ENCODE measurements around the gene PCGF3. TPM values are rescaled to one million over a fixed set of nuclear protein-coding genes. Genes with fewer than 3 reads are reported as not detected.

PCGF3 gene
- total RNA-seq, 1 donor from 2014 or later = 35.2 TPM

- TF ChIP-seq, protein P1, sequence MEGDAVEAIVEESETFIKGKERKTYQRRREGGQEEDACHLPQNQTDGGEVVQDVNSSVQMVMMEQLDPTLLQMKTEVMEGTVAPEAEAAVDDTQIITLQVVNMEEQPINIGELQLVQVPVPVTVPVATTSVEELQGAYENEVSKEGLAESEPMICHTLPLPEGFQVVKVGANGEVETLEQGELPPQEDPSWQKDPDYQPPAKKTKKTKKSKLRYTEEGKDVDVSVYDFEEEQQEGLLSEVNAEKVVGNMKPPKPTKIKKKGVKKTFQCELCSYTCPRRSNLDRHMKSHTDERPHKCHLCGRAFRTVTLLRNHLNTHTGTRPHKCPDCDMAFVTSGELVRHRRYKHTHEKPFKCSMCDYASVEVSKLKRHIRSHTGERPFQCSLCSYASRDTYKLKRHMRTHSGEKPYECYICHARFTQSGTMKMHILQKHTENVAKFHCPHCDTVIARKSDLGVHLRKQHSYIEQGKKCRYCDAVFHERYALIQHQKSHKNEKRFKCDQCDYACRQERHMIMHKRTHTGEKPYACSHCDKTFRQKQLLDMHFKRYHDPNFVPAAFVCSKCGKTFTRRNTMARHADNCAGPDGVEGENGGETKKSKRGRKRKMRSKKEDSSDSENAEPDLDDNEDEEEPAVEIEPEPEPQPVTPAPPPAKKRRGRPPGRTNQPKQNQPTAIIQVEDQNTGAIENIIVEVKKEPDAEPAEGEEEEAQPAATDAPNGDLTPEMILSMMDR (conservative IDR thresholded peaks at IDR 0.05; ENCODE audit: low read depth, low read length) = no peak
- no peak for DNase-seq (ENCODE audit: low read depth)
- no peak overlapping the region for H3K4me3 ChIP-seq (ENCODE audit: low read depth, low read length)
These were observed 12.1 kb downstream of the PCGF3 start for GRCh38 chr4:717601-718320.

DNA sequence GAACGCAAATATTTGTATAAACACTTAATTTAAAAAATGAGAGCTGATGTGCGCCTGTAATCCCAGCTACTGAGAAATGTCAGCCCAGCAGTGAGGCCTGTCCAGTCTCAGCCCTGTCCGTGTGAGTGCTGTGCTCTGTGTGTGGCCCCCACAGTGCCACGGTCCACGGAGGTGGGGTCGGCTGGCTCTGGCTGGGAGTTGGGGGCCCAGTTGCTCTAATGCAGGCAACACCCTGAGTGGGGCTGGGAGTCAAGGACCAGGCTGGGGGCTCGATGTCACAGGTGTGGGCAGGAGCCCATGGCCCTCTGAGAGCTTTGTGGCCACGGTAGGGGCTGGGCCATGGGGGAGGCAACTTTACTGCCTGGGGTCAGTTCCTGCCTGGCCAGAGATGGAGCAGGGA lies 12.8 kb downstream of the PCGF3 start:
- H3K4me3 ChIP-seq (ENCODE audit: low read depth, low read length) = no peak overlapping the region
- DNase-seq (ENCODE audit: low read depth) = no peak
- TF ChIP-seq, protein P1 (conservative IDR thresholded peaks at IDR 0.05; ENCODE audit: low read depth, low read length) = no peak

DNA sequence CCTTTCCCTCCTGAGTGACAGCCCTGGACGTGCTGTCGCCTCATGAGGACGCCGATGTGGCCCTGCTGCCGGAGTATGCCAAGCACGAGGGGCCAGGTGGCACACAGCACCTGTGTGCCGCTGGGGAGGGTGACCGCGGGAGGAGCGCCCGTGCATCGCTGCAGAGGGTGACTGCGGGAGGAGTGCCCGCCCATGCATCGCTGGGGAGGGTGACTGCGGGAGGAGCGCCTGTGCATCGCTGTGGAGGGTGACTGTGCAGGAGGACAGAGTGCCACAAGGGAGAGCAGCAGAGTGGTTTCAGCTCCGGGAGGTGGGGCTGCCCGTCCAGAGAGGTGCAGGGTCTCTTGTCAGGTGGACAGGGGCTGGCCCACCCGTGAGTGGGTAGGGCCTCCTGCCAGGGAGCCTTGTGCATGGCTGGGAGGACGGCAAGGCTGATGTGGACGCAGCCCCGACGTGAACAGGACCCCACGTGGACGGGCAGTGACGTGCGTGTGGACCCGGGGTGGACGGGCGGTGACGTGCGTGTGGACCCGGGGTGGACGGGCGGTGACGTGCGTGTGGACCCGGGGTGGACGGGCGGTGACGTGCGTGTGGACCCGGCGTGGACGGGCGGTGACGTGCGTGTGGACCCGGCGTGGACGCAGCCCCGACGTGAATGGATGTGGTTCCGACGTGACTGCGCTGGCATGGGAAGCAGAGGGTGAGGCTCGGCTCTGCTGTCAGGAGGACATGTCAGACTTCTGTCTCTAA lies 14.7 kb downstream of the PCGF3 start:
- no peak for DNase-seq (ENCODE audit: low read depth)
- TF ChIP-seq, protein P1 (conservative IDR thresholded peaks at IDR 0.05; ENCODE audit: low read depth, low read length) = no peak
- H3K4me3 ChIP-seq (ENCODE audit: low read depth, low read length) = no peak overlapping the region

DNA sequence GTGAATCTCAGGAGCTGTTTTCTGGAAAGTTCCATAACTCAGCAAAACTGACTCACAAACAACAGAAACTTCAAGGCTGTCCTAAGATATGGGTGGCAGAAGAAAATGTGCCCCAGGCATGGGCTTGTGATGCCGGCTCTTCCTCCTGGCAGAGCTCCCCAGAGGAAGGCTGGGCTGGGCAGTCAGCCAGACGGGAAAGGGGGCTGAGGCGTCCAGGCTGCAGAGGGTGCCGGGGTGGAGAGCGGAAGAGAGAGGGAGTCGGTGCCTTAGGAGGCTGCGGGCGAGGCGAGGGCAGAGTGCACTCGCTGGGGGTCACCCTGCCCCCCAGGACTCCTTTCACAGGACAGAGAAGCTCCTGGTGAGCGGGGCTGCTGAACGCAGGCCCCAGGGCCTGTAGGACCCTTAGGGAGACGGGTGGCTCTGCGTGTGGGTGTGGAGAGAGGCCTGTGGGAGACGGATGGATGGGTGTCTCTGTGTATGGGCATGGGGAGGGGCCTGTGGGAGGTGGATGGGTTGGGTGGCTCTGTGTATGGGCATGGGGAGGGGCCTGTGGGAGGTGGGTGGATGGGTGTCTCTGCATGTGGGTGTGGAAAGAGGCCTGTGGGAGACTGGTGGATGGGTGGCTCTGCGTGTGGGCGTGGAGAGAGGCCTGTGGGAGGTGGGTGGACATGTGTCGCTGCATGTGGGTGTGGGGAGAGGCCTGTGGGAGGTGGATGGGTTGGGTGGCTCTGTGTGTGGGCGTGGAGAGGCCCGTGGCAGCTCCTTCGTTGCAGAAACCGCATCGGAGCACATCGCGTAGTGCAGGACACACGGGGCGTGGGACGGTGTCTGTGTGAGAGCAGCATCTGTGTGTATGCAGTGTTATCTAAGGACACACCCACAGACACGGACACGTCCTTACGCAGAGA lies 15.9 kb downstream of the PCGF3 start:
- TF ChIP-seq, protein P1 (conservative IDR thresholded peaks at IDR 0.05; ENCODE audit: low read depth, low read length) = no peak
- DNase-seq (ENCODE audit: low read depth) = no peak
- no peak overlapping the region for H3K4me3 ChIP-seq (ENCODE audit: low read depth, low read length)

DNA sequence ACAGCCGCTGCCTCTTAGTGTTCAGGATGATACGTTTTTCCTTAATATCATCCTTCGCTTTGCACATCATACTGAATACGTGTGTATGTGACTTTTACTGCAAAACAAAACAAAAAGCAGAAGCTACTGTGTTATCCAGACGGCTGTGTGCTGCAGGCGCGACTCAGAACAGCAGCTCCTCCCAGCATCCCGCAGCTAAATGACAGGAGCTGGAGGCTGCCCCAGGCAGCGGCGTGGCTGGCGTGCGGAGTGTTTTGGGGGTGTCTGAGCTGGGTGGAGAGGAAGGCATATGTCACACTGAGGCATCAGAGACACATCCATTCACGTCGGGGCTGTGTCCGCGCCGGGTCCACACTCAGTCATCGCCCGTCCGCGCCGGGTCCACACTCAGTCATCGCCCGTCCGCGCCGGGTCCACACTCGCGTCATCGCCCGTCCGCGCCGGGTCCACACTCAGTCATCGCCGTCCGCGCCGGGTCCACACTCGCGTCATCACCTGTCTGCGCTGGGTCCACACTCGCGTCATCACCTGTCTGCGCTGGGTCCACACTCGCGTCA lies 16.6 kb downstream of the PCGF3 start:
- TF ChIP-seq, protein P1 (conservative IDR thresholded peaks at IDR 0.05; ENCODE audit: low read depth, low read length) = no peak
- H3K4me3 ChIP-seq (ENCODE audit: low read depth, low read length) = no peak overlapping the region
- no peak for DNase-seq (ENCODE audit: low read depth)

GRCh38 chr4:722851-723360 lies 17.3 kb downstream of the PCGF3 start:
- H3K4me3 ChIP-seq (ENCODE audit: low read depth, low read length) = no peak overlapping the region
- DNase-seq (ENCODE audit: low read depth) = no peak
- TF ChIP-seq, protein P1 (conservative IDR thresholded peaks at IDR 0.05; ENCODE audit: low read depth, low read length) = no peak
